Measurements from ENCODE around the gene FAM156A.
A peak's percentile ranks its signal among the peaks of the same experiment; 100 is the strongest.
"Not testable (repeated sequence)": the region's sequence is repeated elsewhere in the genome, so short reads cannot be mapped to it uniquely, and the experiment has no call there.

FAM156A gene

GRCh38 chrX:52941728-52942127, 16.6 kb downstream of the FAM156A start:
- DNase-seq (ENCODE audit: low read depth, low spot score); in situ Hi-C loops (cut with HindIII; ENCODE audit: low sequenced_read_pairs); H3K4me3 ChIP-seq (ENCODE audit: low read depth, low read length): not testable (repeated sequence)

- in situ Hi-C loops (cut with HindIII; ENCODE audit: low sequenced_read_pairs); DNase-seq (ENCODE audit: low read depth, low spot score); H3K4me3 ChIP-seq (ENCODE audit: low read depth, low read length): not testable (repeated sequence)
Observed at GRCh38 chrX:52940704-52941103, 17.6 kb downstream of the FAM156A start.

GRCh38 chrX:52935470-52935784, 22.9 kb downstream of the FAM156A start:
- in situ Hi-C loops (cut with HindIII; ENCODE audit: low sequenced_read_pairs) = not testable (repeated sequence)

GRCh38 chrX:52934704-52935469, 23.4 kb downstream of the FAM156A start:
- DNase-seq (ENCODE audit: low read depth, low spot score) = peak; percentile 98
- peak overlapping the region; percentile 70 for H3K4me3 ChIP-seq (ENCODE audit: low read depth, low read length)
- peak; percentile 74 for TF ChIP-seq CTCF (IDR thresholded peaks at IDR 0.05; ENCODE audit: low read depth, low read length)
- in situ Hi-C loops (cut with HindIII; ENCODE audit: low sequenced_read_pairs) = no loop called here

More at GRCh38 chrX:52935470-52935784, 22.9 kb downstream of the FAM156A start:
- not testable (repeated sequence) for DNase-seq (ENCODE audit: low read depth, low spot score)
- H3K4me3 ChIP-seq (ENCODE audit: low read depth, low read length) = peak overlapping the region; percentile 70

- in situ Hi-C loops (cut with HindIII; ENCODE audit: low sequenced_read_pairs) = no loop called here
- peak overlapping the region; percentile 70 for H3K4me3 ChIP-seq (ENCODE audit: low read depth, low read length)
- TF ChIP-seq CTCF (IDR thresholded peaks at IDR 0.05; ENCODE audit: low read depth, low read length) = no peak
- no peak for DNase-seq (ENCODE audit: low read depth, low spot score)
Observed at GRCh38 chrX:52933976-52934703, 24.2 kb downstream of the FAM156A start.

- DNase-seq (ENCODE audit: low read depth, low spot score) = no peak
- H3K4me3 ChIP-seq (ENCODE audit: low read depth, low read length) = no peak overlapping the region
- no peak for TF ChIP-seq CTCF (IDR thresholded peaks at IDR 0.05; ENCODE audit: low read depth, low read length)
- in situ Hi-C loops (cut with HindIII; ENCODE audit: low sequenced_read_pairs) = no loop called here
Observed at GRCh38 chrX:52933213-52933612, 25.1 kb downstream of the FAM156A start.

- H3K4me3 ChIP-seq (ENCODE audit: low read depth, low read length); DNase-seq (ENCODE audit: low read depth, low spot score); in situ Hi-C loops (cut with HindIII; ENCODE audit: low sequenced_read_pairs): not testable (repeated sequence)
Observed at GRCh38 chrX:52930214-52930613, 28.1 kb downstream of the FAM156A start.

GRCh38 chrX:52923781-52924241, 34.5 kb downstream of the FAM156A start:
- DNase-seq (ENCODE audit: low read depth, low spot score) = peak; percentile 59
- in situ Hi-C loops (cut with HindIII; ENCODE audit: low sequenced_read_pairs) = no loop called here
- TF ChIP-seq CTCF (IDR thresholded peaks at IDR 0.05; ENCODE audit: low read depth, low read length) = no peak

GRCh38 chrX:52914704-52915103, 43.6 kb downstream of the FAM156A start:
- DNase-seq (ENCODE audit: low read depth, low spot score); H3K4me3 ChIP-seq (ENCODE audit: low read depth, low read length); in situ Hi-C loops (cut with HindIII; ENCODE audit: low sequenced_read_pairs): not testable (repeated sequence)

More at GRCh38 chrX:52923781-52924241, 34.5 kb downstream of the FAM156A start:
- H3K4me3 ChIP-seq (ENCODE audit: low read depth, low read length) = no peak overlapping the region

- in situ Hi-C loops (cut with HindIII; ENCODE audit: low sequenced_read_pairs); H3K4me3 ChIP-seq (ENCODE audit: low read depth, low read length); DNase-seq (ENCODE audit: low read depth, low spot score): not testable (repeated sequence)
Observed at GRCh38 chrX:52913681-52914080, 44.6 kb downstream of the FAM156A start.

- H3K4me3 ChIP-seq (ENCODE audit: low read depth, low read length); DNase-seq (ENCODE audit: low read depth, low spot score); in situ Hi-C loops (cut with HindIII; ENCODE audit: low sequenced_read_pairs): not testable (repeated sequence)
Observed at GRCh38 chrX:52909313-52909969, 48.9 kb downstream of the FAM156A start.

- H3K4me3 ChIP-seq (ENCODE audit: low read depth, low read length); in situ Hi-C loops (cut with HindIII; ENCODE audit: low sequenced_read_pairs); DNase-seq (ENCODE audit: low read depth, low spot score): not testable (repeated sequence)
Observed at GRCh38 chrX:52907900-52908299, 50.4 kb downstream of the FAM156A start.
